GM21515 (cell line): ENCODE measurements around the gene RILPL2.
A peak's percentile ranks its signal among the peaks of the same experiment; 100 is the strongest.
"Not testable (repeated sequence)": the region's sequence is repeated elsewhere in the genome, so short reads cannot be mapped to it uniquely, and the experiment has no call there.

Experiments used
- ATAC-seq: cut with Tn5 transposase; IDR thresholded peaks from one replicate; pipeline ENCODE4 v1.9.1; 2021; ENCODE audit not compliant: unreplicated experiment

The RILPL2 gene

DNA sequence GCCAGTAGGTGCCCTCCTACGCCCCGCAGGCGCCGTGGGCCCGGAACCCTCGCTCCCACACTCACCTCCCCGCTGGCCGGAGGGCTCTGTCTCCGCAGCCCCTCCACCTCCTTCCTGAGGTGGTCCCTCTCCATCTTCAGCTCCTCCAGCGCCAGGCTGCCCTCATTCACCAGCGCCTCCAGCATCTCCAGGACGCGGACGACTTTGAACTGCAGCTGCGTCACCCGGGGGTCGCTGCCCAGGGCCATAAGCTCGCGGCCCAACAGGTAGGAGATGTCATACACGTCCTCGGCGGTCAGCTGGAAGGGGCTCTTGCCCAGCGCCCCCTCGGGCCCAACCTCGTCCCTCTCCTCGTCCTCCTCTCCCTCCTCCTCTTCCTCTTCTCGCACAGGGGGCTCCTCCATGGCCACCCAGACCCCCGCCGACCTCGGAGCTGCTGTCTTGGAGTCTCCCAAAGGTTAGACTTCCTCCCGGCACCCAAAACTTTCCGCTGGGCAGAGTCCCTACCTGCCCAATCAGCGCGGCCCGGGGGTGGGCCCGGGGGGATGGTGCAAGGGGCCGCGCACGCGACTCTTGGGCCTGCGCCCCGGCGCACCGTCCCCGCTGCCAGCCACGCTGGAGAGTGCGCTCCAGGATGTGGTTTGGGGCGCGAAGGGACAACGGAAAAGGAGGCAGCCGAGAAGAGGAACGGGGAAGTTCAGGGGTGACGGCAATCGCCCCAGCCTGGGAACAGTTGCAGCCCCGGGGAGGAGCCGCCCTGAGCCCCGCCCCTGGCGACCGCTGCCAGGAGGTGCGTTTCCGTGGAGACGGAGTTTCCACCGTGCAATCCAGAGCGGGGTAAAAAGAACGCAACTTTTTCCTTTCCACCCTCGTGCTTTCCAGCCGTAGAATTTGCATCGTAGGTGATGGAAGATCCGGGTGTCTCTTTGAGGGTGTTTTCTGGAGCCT is at the start of gene RILPL2:
TSS of gene RILPL2 (minus strand) at position 668 of the 948 bp plus-strand sequence. CDS start at position 404, 264 bp downstream.
- peak; percentile 79 for ATAC-seq

GRCh38 chr12:123485756-123486155 is 49.3 kb upstream of the RILPL2 start:
- ATAC-seq = no peak

DNA sequence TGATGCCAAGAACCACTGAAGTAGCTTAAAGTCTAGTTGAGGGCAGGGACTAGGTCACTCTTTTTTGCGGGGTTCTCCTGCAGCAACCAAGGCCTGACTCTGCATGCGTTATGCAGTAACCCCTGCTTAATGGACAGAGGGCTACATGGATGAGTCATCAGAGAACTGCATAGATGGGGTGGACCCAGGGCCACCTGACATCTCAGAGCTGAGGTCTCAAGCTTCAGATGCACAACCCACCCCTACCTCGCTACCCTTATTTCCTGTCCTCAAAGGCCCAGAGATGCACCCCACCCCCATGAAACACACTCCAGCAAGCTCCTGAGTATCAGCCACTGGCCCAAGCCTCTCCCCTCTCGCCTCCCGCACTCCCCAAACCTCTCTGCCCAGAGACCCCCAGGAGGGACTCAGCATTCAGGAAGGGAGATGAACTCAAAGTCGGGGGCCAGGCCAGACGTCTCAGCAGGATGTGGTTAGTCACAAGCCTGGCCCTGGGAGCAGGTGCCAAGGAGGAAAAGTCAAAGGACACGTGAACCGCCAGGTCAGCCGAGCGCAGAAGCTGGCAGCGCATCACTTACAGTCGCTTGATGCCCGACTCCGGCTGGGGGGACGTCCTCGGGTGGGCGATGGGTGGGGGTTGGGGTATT is 47.2 kb upstream of the RILPL2 start:
- no peak for ATAC-seq

DNA sequence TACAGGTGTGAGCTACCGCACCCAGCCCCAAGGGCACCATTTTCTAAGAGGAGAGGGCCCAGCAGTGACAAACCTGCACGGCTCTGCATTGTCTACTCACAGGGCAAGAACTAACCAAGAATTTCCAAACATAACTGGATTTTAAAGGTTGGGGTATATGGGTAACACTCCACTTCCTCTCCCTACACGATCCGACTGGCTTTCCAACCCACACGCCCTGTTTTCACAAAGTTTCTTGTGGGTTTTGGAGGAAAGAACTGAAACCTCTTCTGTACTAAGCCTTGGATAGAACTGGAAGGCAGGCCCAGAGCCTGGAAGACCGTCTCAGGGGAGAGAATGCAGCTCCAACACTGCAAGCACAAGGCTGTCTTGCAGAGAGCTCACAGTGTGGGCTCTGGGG is 46.4 kb upstream of the RILPL2 start:
- ATAC-seq = no peak

GRCh38 chr12:123481251-123481650 is 44.8 kb upstream of the RILPL2 start:
- ATAC-seq = not testable (repeated sequence)

GRCh38 chr12:123479442-123480180 is 43.1 kb upstream of the RILPL2 start:
- no peak for ATAC-seq

- no peak for ATAC-seq
Measured at GRCh38 chr12:123478762-123479161, 42.3 kb upstream of the RILPL2 start.

GRCh38 chr12:123478069-123478468 is 41.6 kb upstream of the RILPL2 start:
- ATAC-seq = no peak

GRCh38 chr12:123475246-123475703 is 38.8 kb upstream of the RILPL2 start:
- no peak for ATAC-seq

- no peak for ATAC-seq
Measured at GRCh38 chr12:123474485-123475245, 38.2 kb upstream of the RILPL2 start.

- ATAC-seq = no peak
Measured at GRCh38 chr12:123472438-123472849, 36.0 kb upstream of the RILPL2 start.

GRCh38 chr12:123471374-123472068 is 35.0 kb upstream of the RILPL2 start:
- no peak for ATAC-seq

- ATAC-seq = no peak
Measured at GRCh38 chr12:123469978-123470377, 33.5 kb upstream of the RILPL2 start.

DNA sequence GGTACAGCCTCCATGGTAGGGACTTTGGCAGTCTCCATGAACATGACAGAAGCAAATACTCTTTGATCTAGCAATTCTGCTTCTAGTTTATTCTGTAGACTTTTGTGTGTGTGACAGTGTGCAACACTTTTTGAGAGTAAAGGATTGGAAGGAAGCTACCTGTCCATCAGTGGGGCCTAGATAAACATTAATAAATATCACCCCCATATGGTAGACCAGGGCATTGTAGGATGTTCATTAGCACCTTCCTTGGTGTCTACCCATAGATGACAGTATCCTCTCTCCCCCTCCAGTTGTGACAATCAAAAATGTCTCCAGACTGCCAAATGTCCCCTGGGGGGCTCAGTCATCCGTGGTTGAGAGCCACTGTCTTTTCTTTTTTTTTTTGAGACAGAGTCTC is 32.3 kb upstream of the RILPL2 start:
- no peak for ATAC-seq

DNA sequence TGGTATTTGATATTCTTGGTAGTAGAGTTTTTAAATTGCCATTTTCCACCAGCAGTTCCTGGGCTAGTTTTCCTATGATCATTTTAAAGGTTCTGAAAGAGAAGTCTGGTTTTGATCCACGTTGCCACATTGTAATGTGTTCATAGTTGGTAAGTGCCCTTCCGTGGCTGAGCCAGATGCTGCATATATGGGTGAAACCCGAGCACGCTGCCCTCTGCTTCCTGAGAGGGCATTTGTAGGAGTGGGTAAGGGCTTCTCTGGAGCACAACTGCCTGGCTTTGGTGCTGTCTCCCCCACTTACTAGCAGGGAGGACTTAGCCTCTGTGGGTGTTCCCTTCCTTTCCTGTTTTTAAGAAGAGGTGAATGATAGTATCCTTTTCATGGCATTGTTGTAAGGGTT is 28.6 kb upstream of the RILPL2 start:
- no peak for ATAC-seq

- not testable (repeated sequence) for ATAC-seq
Measured at GRCh38 chr12:123463174-123463573, 26.7 kb upstream of the RILPL2 start.

- ATAC-seq = peak; percentile 55
Measured at GRCh38 chr12:123457980-123458779, 21.7 kb upstream of the RILPL2 start, which contains the start of gene SNRNP35. TSS of gene SNRNP35 (plus strand) at chr12:123458139. CDS start at chr12:123465541, 7,402 bp downstream.

DNA sequence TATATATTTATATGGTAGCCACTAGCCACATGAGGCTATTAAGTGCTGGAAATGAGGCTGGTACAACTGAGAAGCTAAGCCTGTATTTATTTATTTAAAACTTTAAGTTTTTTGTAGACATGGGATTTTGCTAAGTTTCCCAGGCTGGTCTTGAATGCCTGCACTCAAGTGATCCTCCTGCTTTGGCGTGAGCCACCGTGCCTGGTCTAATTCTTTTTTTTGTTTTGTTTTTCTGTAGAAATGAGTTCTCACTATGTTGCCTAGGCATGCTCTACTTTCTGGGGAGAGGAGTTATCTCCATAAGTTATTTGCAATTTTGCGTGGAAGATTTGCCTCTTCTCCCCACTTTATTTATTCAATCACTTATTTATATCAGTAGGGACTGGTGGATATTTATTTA is 16.7 kb upstream of the RILPL2 start:
- ATAC-seq = no peak

GRCh38 chr12:123452276-123452550 is 15.7 kb upstream of the RILPL2 start:
- ATAC-seq = not testable (repeated sequence)
